GM19452 (cell line): Measurements from ENCODE around the gene REEP2.
"Not testable (repeated sequence)": the region's sequence is repeated elsewhere in the genome, so short reads cannot be mapped to it uniquely, and the experiment has no call there.

Experiments used
- ATAC-seq: cut with Tn5 transposase; IDR thresholded peaks from one replicate; pipeline ENCODE4 v1.9.1; 2021; ENCODE audit not compliant: unreplicated experiment

Gene REEP2

GRCh38 chr5:138466125-138466899 lies 27.5 kb downstream of the REEP2 start:
- ATAC-seq: no peak

DNA sequence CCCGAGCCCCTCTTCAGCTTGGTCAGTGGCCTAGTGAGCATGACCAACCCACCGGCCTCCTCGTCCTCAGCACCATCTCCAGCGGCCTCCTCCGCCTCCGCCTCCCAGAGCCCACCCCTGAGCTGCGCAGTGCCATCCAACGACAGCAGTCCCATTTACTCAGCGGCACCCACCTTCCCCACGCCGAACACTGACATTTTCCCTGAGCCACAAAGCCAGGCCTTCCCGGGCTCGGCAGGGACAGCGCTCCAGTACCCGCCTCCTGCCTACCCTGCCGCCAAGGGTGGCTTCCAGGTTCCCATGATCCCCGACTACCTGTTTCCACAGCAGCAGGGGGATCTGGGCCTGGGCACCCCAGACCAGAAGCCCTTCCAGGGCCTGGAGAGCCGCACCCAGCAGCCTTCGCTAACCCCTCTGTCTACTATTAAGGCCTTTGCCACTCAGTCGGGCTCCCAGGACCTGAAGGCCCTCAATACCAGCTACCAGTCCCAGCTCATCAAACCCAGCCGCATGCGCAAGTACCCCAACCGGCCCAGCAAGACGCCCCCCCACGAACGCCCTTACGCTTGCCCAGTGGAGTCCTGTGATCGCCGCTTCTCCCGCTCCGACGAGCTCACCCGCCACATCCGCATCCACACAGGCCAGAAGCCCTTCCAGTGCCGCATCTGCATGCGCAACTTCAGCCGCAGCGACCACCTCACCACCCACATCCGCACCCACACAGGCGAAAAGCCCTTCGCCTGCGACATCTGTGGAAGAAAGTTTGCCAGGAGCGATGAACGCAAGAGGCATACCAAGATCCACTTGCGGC lies 28.2 kb downstream of the REEP2 start:
- no peak for ATAC-seq

DNA sequence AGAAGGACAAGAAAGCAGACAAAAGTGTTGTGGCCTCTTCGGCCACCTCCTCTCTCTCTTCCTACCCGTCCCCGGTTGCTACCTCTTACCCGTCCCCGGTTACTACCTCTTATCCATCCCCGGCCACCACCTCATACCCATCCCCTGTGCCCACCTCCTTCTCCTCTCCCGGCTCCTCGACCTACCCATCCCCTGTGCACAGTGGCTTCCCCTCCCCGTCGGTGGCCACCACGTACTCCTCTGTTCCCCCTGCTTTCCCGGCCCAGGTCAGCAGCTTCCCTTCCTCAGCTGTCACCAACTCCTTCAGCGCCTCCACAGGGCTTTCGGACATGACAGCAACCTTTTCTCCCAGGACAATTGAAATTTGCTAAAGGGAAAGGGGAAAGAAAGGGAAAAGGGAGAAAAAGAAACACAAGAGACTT lies 28.9 kb downstream of the REEP2 start:
- no peak for ATAC-seq

- ATAC-seq: no peak
Measured at GRCh38 chr5:138468133-138468965, 29.5 kb downstream of the REEP2 start.

DNA sequence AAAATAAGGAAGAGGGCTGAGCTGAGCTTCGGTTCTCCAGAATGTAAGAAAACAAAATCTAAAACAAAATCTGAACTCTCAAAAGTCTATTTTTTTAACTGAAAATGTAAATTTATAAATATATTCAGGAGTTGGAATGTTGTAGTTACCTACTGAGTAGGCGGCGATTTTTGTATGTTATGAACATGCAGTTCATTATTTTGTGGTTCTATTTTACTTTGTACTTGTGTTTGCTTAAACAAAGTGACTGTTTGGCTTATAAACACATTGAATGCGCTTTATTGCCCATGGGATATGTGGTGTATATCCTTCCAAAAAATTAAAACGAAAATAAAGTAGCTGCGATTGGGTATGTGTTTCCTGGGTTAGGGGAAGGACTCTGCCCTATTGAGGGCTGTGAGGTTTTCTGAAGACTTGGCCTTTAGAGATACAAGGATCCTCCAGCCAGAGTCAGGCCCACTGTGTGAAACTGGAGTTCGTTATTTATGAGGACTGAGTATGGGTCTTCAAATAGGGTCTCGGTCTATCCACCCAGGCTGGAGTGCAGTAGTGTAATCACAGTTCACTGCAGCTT lies 30.2 kb downstream of the REEP2 start:
- no peak for ATAC-seq

- no peak for ATAC-seq
Measured at GRCh38 chr5:138469540-138470321, 30.9 kb downstream of the REEP2 start.

- ATAC-seq: no peak
Measured at GRCh38 chr5:138470322-138471051, 31.6 kb downstream of the REEP2 start.

DNA sequence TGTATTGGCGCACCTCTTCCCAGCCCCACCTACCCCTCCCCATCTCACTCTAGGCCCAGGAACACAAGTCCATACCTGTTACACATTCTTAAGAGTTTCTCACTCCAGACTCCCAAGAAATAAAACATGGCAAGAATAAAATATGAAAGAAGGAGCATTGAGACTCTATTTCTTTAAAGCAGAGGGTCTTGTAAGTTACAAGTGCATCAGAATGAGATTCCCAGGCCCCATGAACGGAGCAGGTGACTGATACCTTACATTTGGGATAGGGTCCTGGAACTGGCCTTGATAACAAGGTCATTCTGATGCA lies 32.1 kb downstream of the REEP2 start:
- no peak for ATAC-seq

GRCh38 chr5:138472353-138472752 lies 33.5 kb downstream of the REEP2 start:
- no peak for ATAC-seq

DNA sequence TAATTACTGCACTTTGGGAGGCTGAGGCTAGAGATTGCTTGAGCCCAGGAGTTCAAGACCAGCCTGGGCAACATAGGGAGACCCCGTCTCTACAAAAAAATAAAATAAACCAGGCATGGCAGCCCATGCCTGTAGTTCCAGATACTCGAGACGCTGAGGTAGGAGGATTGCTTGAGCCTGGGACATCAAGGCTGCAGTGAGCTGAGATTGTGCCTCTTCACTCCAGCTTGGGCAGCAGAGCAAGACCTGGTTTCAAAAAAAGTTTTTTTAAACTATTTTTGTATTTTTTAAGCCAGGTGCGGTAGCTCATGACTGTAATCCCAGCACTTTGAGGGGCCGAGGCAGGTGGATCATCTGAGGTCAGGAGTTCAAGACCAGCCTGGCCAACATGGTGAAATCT lies 34.3 kb downstream of the REEP2 start:
- ATAC-seq: not testable (repeated sequence)

DNA sequence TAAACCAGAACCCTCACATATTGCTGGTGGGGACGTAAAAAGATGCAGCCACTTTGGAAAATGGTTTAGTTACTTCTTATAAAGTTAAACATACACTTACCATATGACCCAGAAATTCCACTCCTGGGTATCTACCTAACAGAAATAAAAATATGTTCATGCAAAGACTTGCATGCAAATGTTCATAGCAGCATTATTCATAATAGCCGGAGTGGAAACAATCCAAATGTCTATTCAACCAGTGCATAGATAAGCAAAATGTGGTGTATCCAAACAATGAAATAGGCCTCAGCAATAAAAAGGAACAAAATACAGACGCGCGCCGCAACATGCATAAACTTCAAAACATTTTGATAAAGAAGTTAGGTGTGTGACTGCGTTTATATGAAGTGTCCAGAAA lies 38.1 kb downstream of the REEP2 start:
- ATAC-seq: no peak

DNA sequence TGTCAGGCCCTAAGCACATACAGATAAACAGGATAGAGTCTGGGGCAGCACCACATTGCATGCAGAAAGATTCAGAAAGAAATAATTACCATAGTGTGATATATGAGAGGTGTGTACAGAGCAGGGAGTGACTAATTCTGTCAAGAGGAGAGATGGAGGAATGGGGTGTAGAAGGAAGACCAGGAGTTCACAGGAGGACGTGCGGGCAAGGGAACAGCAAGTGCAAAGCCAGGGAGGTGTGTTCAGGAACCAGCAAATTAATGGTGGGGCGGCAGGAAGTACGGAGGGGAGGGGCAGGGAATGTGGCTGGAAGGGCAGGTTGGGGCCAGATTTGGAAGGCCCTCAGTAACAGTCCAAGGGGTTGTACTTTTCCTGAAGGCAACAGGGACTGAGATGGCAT lies 43.8 kb downstream of the REEP2 start:
- no peak for ATAC-seq

DNA sequence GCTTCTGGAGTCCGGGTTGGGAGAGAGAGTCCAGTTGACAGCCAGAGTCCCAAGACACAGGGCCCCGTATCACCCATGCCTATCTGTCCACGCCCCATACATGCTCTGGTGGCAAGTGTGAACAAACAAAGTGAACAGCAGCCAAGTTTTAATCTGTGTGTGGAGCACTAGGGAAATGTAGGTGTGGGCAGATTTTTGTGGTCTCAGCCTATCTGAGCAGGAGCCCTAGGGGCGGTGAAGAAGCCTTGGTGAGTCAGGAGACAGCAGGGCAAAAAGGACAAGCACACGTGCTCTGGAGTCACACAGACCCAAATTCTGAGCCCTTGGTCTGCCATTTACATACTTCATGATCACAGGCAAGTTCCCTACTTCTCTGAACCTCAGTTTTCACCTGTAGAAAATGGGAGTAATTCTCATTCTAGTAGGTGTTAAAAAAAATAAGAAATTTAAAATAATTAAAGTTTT lies 49.7 kb downstream of the REEP2 start:
- no peak for ATAC-seq

- ATAC-seq: no peak
Measured at GRCh38 chr5:138489683-138490061, 50.8 kb downstream of the REEP2 start.

GRCh38 chr5:138490648-138491283 lies 51.9 kb downstream of the REEP2 start:
- ATAC-seq: no peak

- no peak for ATAC-seq
Measured at GRCh38 chr5:138491284-138491648, 52.4 kb downstream of the REEP2 start.

GRCh38 chr5:138491669-138492559 lies 53.1 kb downstream of the REEP2 start:
- ATAC-seq: peak; percentile 99

- no peak for ATAC-seq
Measured at GRCh38 chr5:138492560-138493045, 53.7 kb downstream of the REEP2 start.
